Inferior parietal cortex (tissue), 1 donor: Measurements from ENCODE around the gene GPC5.
"Not testable (repeated sequence)": the region's sequence is repeated elsewhere in the genome, so short reads cannot be mapped to it uniquely, and the experiment has no call there.

Source experiments
- DNase-seq: peaks from one replicate; pipeline ENCODE4 v3.0.0-alpha.2; 2016; ENCODE audit errors: extremely low spot score

The GPC5 gene

GRCh38 chr13:92833071-92833470 is 1434.7 kb downstream of the GPC5 start:
- no peak for DNase-seq

- no peak for DNase-seq
Observed at GRCh38 chr13:92836171-92836570, 1437.8 kb downstream of the GPC5 start.

- no peak for DNase-seq
Observed at GRCh38 chr13:92838786-92839185, 1440.4 kb downstream of the GPC5 start.

GRCh38 chr13:92842145-92842544 is 1443.7 kb downstream of the GPC5 start:
- no peak for DNase-seq

GRCh38 chr13:92843549-92843948 is 1445.1 kb downstream of the GPC5 start:
- no peak for DNase-seq

- DNase-seq, result no peak
Observed at GRCh38 chr13:92849381-92849780, 1451.0 kb downstream of the GPC5 start.

GRCh38 chr13:92864584-92865284 is 1466.3 kb downstream of the GPC5 start:
- DNase-seq, result no peak

- DNase-seq, result no peak
Observed at GRCh38 chr13:92873029-92873428, 1474.6 kb downstream of the GPC5 start.

GRCh38 chr13:92886535-92887077 is 1488.2 kb downstream of the GPC5 start:
- no peak for DNase-seq

GRCh38 chr13:92894447-92894846 is 1496.0 kb downstream of the GPC5 start:
- DNase-seq, result no peak

GRCh38 chr13:92896842-92897241 is 1498.4 kb downstream of the GPC5 start:
- DNase-seq, result no peak

GRCh38 chr13:92898946-92899345 is 1500.5 kb downstream of the GPC5 start:
- DNase-seq, result not testable (repeated sequence)

GRCh38 chr13:92900446-92900845 is 1502.0 kb downstream of the GPC5 start:
- DNase-seq, result no peak

GRCh38 chr13:92901739-92902138 is 1503.3 kb downstream of the GPC5 start:
- DNase-seq, result no peak

GRCh38 chr13:92912629-92913028 is 1514.2 kb downstream of the GPC5 start:
- DNase-seq, result no peak

- no peak for DNase-seq
Observed at GRCh38 chr13:92913840-92914239, 1515.4 kb downstream of the GPC5 start.
